Astrocyte of the spinal cord (primary cell): ENCODE measurements around the gene SERPINB11.
A peak's percentile ranks its signal among the peaks of the same experiment; 100 is the strongest.

Experiments
- DNase-seq: peaks from one replicate; pipeline ENCODE4 v3.0.0; 2011; ENCODE audit warnings: low read depth, low spot score
- H3K4me3 ChIP-seq: 2 replicates; pipeline ENCODE4 v1.5.1; 2011; ENCODE audit warnings: low read depth, mild to moderate bottlenecking, low read length, moderate library complexity
- CTCF ChIP-seq: IDR thresholded peaks from 2 replicates; pipeline ENCODE4 v1.5.1; 2012; ENCODE audit warnings: low read depth, mild to moderate bottlenecking, low read length, inconsistent platforms
- in situ Hi-C: cut with HindIII; loops from 2 replicates; pipeline ENCODE4 v1.10.0; 2017; ENCODE audit warnings: low sequenced_read_pairs

Gene SERPINB11

GRCh38 chr18:63725682-63726480 lies 23.1 kb downstream of the SERPINB11 start:
- no peak for TF ChIP-seq CTCF
- in situ Hi-C loops: no loop called here
- DNase-seq: peak; percentile 63
- no peak overlapping the region for H3K4me3 ChIP-seq

- no peak for TF ChIP-seq CTCF
- DNase-seq: no peak
- in situ Hi-C loops: no loop called here
- no peak overlapping the region for H3K4me3 ChIP-seq
Observed at GRCh38 chr18:63730773-63731172, 28.0 kb downstream of the SERPINB11 start.

- no peak overlapping the region for H3K4me3 ChIP-seq
- TF ChIP-seq CTCF: no peak
- in situ Hi-C loops: no loop called here
- no peak for DNase-seq
Observed at GRCh38 chr18:63731215-63731614, 28.5 kb downstream of the SERPINB11 start.

GRCh38 chr18:63736876-63737275 lies 34.1 kb downstream of the SERPINB11 start:
- H3K4me3 ChIP-seq: no peak overlapping the region
- peak; percentile 14 for DNase-seq
- in situ Hi-C loops: no loop called here
- no peak for TF ChIP-seq CTCF

GRCh38 chr18:63741769-63742168 lies 39.0 kb downstream of the SERPINB11 start:
- in situ Hi-C loops: no loop called here
- no peak overlapping the region for H3K4me3 ChIP-seq
- DNase-seq: peak; percentile 33
- peak; percentile 58 for TF ChIP-seq CTCF

- in situ Hi-C loops: no loop called here
- no peak for DNase-seq
- no peak for TF ChIP-seq CTCF
- no peak overlapping the region for H3K4me3 ChIP-seq
Observed at GRCh38 chr18:63747006-63747405, 44.2 kb downstream of the SERPINB11 start.

GRCh38 chr18:63749489-63749888 lies 46.7 kb downstream of the SERPINB11 start:
- no peak overlapping the region for H3K4me3 ChIP-seq
- TF ChIP-seq CTCF: no peak
- in situ Hi-C loops: no loop called here
- no peak for DNase-seq
